ENCODE data around the gene VAPB. TPM values are rescaled to one million over a fixed set of nuclear protein-coding genes. Genes with fewer than 3 reads are reported as not detected.

The VAPB gene
- polyA plus RNA-seq, 1 donor from 2014 or later, result 32.5 TPM

DNA sequence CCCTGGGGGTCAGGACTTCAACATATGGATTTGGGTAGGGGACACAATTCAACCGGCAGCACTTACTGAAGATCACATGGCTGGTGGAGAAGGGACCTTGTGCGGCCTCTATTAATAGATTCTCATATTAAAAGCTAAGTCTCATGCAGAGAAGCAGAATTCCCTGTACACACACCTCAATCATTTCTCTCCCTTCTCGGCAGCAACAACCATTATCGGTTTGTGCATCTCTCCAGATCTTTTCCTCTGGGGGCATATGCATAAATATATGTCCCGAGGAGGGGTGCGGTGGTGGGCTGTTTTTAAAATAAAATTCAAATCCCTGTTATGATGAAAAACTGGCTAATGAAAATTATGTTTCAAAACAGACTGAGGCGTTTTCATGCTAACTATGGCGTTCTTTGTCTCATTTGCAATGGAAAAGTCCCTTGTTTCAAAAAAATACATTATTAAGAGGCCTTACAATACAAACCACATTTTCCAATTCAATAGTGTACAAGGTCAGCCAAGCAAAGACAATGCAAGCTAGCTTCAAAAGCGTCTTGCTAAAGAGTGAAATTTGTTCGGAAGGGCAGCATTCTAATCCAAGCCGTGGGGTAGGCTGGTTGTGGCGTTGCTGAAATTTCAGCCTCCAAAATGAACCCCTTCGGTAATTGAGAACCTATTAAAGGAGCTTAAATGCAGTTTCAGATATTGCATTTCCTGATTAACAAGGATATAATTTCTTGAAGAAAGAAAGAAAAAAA is 108.9 kb downstream of the VAPB start:
- H3K9ac ChIP-seq (ENCODE audit: low read length), result no peak overlapping the region
- H3K27ac ChIP-seq (ENCODE audit: low read length), result no peak overlapping the region
- H3K27me3 ChIP-seq (ENCODE audit: insufficient read depth, low read depth, low read length), result no peaks in the 10 kb centered on the region
- no peaks in the 10 kb centered on the region for H3K9me3 ChIP-seq (ENCODE audit: low read length)
- H4K20me1 ChIP-seq (ENCODE audit: insufficient read depth), result no peaks in the 10 kb centered on the region
- no peaks in the 10 kb centered on the region for H3K9me2 ChIP-seq (ENCODE audit: insufficient read depth, low read length)
- H2AFZ ChIP-seq (ENCODE audit: low read depth, low read length), result no peak overlapping the region
- no peaks in the 10 kb centered on the region for H3K36me3 ChIP-seq (ENCODE audit: insufficient read depth, low read length)
- no peak for TF ChIP-seq SMC3 (conservative IDR thresholded peaks at IDR 0.05; ENCODE audit: poor library complexity)
- no peak for TF ChIP-seq MXI1 (conservative IDR thresholded peaks at IDR 0.05; ENCODE audit: poor library complexity, severe bottlenecking)
- no peak for TF ChIP-seq RAD21 (conservative IDR thresholded peaks at IDR 0.05)
- TF ChIP-seq, protein P1, sequence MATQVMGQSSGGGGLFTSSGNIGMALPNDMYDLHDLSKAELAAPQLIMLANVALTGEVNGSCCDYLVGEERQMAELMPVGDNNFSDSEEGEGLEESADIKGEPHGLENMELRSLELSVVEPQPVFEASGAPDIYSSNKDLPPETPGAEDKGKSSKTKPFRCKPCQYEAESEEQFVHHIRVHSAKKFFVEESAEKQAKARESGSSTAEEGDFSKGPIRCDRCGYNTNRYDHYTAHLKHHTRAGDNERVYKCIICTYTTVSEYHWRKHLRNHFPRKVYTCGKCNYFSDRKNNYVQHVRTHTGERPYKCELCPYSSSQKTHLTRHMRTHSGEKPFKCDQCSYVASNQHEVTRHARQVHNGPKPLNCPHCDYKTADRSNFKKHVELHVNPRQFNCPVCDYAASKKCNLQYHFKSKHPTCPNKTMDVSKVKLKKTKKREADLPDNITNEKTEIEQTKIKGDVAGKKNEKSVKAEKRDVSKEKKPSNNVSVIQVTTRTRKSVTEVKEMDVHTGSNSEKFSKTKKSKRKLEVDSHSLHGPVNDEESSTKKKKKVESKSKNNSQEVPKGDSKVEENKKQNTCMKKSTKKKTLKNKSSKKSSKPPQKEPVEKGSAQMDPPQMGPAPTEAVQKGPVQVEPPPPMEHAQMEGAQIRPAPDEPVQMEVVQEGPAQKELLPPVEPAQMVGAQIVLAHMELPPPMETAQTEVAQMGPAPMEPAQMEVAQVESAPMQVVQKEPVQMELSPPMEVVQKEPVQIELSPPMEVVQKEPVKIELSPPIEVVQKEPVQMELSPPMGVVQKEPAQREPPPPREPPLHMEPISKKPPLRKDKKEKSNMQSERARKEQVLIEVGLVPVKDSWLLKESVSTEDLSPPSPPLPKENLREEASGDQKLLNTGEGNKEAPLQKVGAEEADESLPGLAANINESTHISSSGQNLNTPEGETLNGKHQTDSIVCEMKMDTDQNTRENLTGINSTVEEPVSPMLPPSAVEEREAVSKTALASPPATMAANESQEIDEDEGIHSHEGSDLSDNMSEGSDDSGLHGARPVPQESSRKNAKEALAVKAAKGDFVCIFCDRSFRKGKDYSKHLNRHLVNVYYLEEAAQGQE (IDR thresholded peaks at IDR 0.05; ENCODE audit: borderline replicate concordance), result no peak
- TF ChIP-seq TAF1 (IDR thresholded peaks at IDR 0.05; ENCODE audit: low read depth), result no peak
- TF ChIP-seq EZH2 (IDR thresholded peaks at IDR 0.05; ENCODE audit: borderline replicate concordance, insufficient read depth, low read length, poor library complexity, severe bottlenecking), result no peak
- TF ChIP-seq, protein P2, sequence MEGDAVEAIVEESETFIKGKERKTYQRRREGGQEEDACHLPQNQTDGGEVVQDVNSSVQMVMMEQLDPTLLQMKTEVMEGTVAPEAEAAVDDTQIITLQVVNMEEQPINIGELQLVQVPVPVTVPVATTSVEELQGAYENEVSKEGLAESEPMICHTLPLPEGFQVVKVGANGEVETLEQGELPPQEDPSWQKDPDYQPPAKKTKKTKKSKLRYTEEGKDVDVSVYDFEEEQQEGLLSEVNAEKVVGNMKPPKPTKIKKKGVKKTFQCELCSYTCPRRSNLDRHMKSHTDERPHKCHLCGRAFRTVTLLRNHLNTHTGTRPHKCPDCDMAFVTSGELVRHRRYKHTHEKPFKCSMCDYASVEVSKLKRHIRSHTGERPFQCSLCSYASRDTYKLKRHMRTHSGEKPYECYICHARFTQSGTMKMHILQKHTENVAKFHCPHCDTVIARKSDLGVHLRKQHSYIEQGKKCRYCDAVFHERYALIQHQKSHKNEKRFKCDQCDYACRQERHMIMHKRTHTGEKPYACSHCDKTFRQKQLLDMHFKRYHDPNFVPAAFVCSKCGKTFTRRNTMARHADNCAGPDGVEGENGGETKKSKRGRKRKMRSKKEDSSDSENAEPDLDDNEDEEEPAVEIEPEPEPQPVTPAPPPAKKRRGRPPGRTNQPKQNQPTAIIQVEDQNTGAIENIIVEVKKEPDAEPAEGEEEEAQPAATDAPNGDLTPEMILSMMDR (IDR thresholded peaks at IDR 0.05; ENCODE audit: poor library complexity, severe bottlenecking), result no peak
- no peak for TF ChIP-seq EP300 (conservative IDR thresholded peaks at IDR 0.05; ENCODE audit: poor library complexity, severe bottlenecking)
- no peak for TF ChIP-seq POLR2AphosphoS5 (IDR thresholded peaks at IDR 0.05)
- H3K4me2 ChIP-seq (ENCODE audit: low read length), result no peak overlapping the region
- no peak overlapping the region for H3K4me3 ChIP-seq (ENCODE audit: low read length)
- H3F3A ChIP-seq (ENCODE audit: insufficient read depth, low read length, poor library complexity, severe bottlenecking), result no peaks in the 10 kb centered on the region
- no peaks in the 10 kb centered on the region for H3K79me2 ChIP-seq (replicated peaks; ENCODE audit: insufficient read depth, low read length)

DNA sequence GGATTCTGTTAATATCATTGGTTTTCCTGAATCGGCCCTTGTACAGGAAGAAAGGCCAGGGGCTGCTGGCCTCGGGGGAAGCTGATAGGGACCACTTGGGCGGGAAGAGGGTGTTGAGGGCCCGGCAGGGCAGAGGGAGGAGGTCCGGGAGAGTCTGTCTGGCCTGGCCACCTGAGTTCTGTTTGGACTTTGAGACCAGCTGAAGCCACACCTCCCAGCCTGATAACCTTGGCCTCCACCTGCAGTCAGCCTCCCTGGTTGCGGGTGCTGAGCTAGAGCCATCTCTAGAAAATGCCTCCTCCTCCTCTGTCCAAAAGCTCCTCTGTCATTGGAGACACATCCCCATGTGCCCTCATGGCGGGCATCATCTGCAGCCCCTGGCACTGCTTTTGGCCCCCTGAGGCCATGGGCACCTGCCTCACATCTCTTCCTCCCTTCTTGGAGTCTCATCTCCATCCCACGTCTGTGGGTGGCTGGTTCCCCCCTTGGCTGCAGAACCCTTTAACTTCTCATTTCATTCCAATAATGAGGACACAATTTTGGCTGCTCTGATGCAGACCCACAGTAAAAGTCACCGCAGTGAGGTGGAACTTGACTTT is 109.5 kb downstream of the VAPB start:
- Histone ChIP-seq H3K79me2 (replicated peaks; ENCODE audit: insufficient read depth, low read length) (no peaks in the 10 kb centered on the region), H3K36me3 (ENCODE audit: insufficient read depth, low read length) (no peaks in the 10 kb centered on the region), H3K27ac (ENCODE audit: low read length) (no peak overlapping the region), H3K9ac (ENCODE audit: low read length) (no peak overlapping the region), H3K27me3 (ENCODE audit: insufficient read depth, low read depth, low read length) (no peaks in the 10 kb centered on the region), H2AFZ (ENCODE audit: low read depth, low read length) (no peak overlapping the region), H4K20me1 (ENCODE audit: insufficient read depth) (no peaks in the 10 kb centered on the region), H3K9me3 (ENCODE audit: low read length) (no peaks in the 10 kb centered on the region), H3K4me3 (ENCODE audit: low read length) (no peak overlapping the region), H3F3A (ENCODE audit: insufficient read depth, low read length, poor library complexity, severe bottlenecking) (no peaks in the 10 kb centered on the region), H3K4me2 (ENCODE audit: low read length) (no peak overlapping the region), H3K9me2 (ENCODE audit: insufficient read depth, low read length) (no peaks in the 10 kb centered on the region)
- TF ChIP-seq RAD21 (conservative IDR thresholded peaks at IDR 0.05) (no peak), EZH2 (IDR thresholded peaks at IDR 0.05; ENCODE audit: borderline replicate concordance, insufficient read depth, low read length, poor library complexity, severe bottlenecking) (no peak), POLR2AphosphoS5 (IDR thresholded peaks at IDR 0.05) (no peak), TAF1 (IDR thresholded peaks at IDR 0.05; ENCODE audit: low read depth) (no peak), EP300 (conservative IDR thresholded peaks at IDR 0.05; ENCODE audit: poor library complexity, severe bottlenecking) (no peak), SMC3 (conservative IDR thresholded peaks at IDR 0.05; ENCODE audit: poor library complexity) (no peak), MXI1 (conservative IDR thresholded peaks at IDR 0.05; ENCODE audit: poor library complexity, severe bottlenecking) (no peak)
- TF ChIP-seq, protein P1 (IDR thresholded peaks at IDR 0.05; ENCODE audit: borderline replicate concordance), result no peak
- TF ChIP-seq, protein P2 (IDR thresholded peaks at IDR 0.05; ENCODE audit: poor library complexity, severe bottlenecking), result no peak

All from neural cell (in vitro differentiated cells).